Myocyte (in vitro differentiated cells): ENCODE results near the gene DNAH5. TPM values are rescaled to one million over a fixed set of nuclear protein-coding genes. Genes with fewer than 3 reads are reported as not detected.
"Not testable (repeated sequence)": the region's sequence is repeated elsewhere in the genome, so short reads cannot be mapped to it uniquely, and the experiment has no call there.

ENCODE experiments used
- DNase-seq: peaks from one replicate; pipeline ENCODE4 v3.0.0-alpha.2; 2012; ENCODE audit warnings: low read depth
- total RNA-seq: library from RNA; depleted of rRNA; stranded (reverse); fragments of >200 nt; gene quantifications from 2 replicates; pipeline ENCODE4 v1.2.3, GENCODE V29; 2014

The DNAH5 gene
- total RNA-seq, 1 donor from 2014 or later: 1.5 TPM

GRCh38 chr5:13833440-13833839, 111.0 kb downstream of the DNAH5 start:
- no peak for DNase-seq

- DNase-seq: no peak
Observed at GRCh38 chr5:13831351-13831750, 113.1 kb downstream of the DNAH5 start.

GRCh38 chr5:13830536-13830935, 114.0 kb downstream of the DNAH5 start:
- no peak for DNase-seq

- no peak for DNase-seq
Observed at GRCh38 chr5:13821366-13821765, 123.1 kb downstream of the DNAH5 start.

- DNase-seq: no peak
Observed at GRCh38 chr5:13816126-13816525, 128.4 kb downstream of the DNAH5 start.

GRCh38 chr5:13814301-13814700, 130.2 kb downstream of the DNAH5 start:
- DNase-seq: peak; percentile 27

DNA sequence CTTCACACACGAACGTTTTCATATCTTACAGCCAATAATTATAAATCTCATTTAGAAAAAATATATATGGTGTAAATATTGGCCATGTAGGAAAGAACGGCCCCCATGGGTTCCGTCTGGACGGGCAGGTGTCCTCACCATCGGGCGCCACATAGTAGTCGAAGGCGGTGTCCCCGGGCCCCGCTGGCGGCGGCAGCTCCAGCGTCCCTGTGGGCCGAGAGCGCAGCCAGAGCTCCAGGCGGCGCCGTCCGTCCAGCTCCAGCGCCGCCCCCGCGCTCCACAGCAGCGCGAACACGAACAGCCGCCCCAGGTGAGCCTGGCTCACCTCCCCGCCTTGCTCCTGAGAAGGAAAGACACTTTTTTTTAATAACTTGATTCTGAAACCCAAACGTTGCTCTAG, 134.6 kb downstream of the DNAH5 start:
- no peak for DNase-seq

DNA sequence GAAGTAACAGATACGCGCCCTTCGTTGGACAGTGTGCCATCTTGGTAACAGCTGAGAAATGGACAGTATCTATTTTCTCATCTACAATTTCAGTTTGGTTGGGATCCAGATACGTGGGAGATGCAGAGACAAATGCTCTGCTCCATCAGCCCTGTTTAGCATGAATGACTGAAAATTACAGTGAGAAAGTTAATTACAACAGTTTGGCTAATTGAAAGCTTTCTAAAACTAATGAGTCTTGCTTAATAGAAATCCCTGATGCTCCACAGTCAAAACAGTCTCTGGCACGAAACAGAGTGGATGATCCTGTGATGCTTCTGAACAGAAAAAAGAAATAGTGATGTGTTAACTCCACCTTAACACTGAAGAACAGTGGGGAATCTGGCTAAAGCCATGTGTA, 140.2 kb downstream of the DNAH5 start:
- DNase-seq: peak; percentile 3

DNA sequence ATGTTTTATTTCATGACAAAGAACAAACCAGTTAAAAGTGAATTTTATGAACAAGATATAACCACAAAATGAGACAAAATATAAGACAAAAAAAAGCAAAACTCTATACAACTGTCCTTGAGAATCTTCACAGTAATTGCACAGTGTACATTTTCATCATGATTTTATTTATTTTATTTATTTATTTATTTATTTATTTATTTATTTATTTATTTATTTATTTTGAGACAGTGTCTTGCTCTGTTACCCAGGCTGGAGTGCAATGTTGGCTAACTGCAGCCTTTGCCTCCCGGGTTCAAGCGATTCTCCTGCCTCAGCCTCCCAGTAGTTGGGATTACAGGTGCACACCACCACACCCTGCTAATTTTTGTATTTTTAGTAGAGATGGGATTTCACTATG, 145.9 kb downstream of the DNAH5 start:
- DNase-seq: not testable (repeated sequence)

GRCh38 chr5:13785781-13786415, 158.6 kb downstream of the DNAH5 start:
- no peak for DNase-seq

DNA sequence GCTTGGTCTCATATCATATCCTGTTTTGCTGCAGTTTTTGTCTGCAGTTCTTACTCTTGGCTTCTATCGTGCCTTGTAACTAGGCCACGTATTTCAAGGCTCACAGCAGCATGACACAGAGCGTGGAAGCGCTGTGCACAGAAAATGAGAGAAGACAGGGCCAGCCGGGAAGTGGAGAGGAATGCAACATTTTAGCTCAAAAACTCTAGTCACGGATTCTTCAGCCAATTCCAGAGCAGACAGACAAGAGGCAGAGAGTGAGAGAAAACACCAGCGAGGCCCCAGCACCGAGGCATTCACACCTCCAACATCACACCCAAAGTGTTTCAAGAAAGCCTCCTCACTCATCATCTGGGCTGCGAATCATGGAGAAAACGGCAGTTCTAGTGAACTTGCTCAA, 160.8 kb downstream of the DNAH5 start:
- DNase-seq: no peak

DNA sequence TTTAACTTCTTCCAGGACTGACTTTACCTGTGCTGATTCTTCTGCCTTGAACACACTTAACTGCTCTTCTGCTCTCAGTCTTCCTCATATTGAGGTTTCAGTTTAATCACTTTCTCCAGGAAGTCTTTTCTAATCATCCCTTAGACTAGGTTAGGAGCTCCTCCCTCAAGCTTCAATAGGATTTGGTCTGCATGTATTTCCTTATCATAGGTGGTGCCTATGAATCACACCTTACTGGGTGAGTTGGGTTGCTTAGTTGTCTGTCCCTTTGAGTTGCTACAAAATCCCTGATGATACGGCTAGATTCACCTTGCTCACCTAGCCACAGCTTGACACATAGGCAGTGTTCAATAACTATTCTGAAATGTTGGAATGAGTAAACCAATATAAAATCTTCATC, 164.4 kb downstream of the DNAH5 start:
- no peak for DNase-seq

DNA sequence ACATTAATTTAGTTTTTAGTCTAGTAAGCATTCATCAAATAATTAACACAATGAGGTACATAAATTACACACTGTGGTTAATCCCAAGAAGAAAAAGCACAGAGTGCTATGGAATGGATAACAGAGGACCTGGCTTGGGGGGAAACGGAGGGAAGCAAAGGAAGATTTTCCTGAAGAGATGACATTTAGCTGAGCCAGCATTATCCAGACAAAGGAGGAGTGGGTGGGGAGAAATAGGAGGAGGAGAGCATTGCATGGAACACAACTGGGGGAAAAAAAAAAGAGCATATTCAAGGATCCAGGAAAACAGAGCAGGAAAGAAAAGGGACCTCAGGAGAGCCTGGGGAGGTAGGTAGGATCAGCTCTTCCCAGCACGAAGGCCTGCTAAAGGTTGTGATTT, 170.8 kb downstream of the DNAH5 start:
- DNase-seq: no peak

DNA sequence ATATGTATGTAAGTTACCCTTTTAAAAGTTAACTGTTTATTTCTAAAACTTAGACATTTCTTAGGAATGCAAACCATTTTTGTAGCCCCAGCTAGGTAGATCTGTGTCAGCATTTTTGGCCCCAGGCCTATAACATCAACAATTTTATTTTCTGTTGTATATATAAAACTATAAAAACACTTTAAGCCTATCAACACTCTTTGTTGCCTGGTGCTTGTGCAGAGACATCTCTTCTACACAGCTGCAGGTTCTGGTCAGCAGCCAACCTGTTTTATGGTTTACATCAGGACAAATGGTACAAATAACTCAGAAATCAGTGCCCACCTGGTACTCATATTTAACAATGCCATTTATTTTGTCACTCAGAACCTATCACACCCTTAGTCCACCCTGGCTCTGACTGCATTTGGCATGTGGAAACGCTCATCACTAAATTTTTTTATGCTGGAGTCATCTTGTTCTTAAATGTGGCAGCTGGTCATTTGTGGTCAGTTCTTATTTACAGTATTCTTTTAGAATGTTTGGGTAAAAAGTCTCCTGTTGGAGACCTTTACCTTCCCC, 173.4 kb downstream of the DNAH5 start:
- DNase-seq: peak; percentile 72

- no peak for DNase-seq
Observed at GRCh38 chr5:13766236-13766635, 178.3 kb downstream of the DNAH5 start.

- no peak for DNase-seq
Observed at GRCh38 chr5:13763719-13764118, 180.8 kb downstream of the DNAH5 start.

- DNase-seq: no peak
Observed at GRCh38 chr5:13749766-13750165, 194.7 kb downstream of the DNAH5 start.

- DNase-seq: no peak
Observed at GRCh38 chr5:13746026-13746425, 198.5 kb downstream of the DNAH5 start.

DNA sequence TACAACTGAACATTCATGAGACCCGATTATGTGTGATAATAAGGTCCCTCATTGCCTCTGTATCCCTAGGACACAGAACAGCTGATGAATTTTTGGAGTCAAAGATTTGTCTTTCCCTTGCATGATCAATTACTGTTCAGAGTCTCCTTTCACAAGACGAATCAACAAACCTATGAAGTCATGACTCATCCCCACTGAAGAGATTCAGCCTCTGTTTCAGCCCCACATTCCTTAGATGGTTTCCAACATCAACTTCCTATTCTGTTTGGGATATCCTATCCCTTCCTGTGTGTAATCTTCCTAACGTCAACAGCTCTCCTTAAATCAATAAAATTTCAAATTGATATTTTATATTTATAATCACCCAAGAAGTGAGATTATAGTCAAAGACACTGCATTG, 199.0 kb downstream of the DNAH5 start:
- peak; percentile 29 for DNase-seq

- no peak for DNase-seq
Observed at GRCh38 chr5:13740471-13740870, 204.0 kb downstream of the DNAH5 start.

GRCh38 chr5:13739479-13739878, 205.0 kb downstream of the DNAH5 start:
- DNase-seq: no peak

GRCh38 chr5:13735691-13736090, 208.8 kb downstream of the DNAH5 start:
- no peak for DNase-seq

DNA sequence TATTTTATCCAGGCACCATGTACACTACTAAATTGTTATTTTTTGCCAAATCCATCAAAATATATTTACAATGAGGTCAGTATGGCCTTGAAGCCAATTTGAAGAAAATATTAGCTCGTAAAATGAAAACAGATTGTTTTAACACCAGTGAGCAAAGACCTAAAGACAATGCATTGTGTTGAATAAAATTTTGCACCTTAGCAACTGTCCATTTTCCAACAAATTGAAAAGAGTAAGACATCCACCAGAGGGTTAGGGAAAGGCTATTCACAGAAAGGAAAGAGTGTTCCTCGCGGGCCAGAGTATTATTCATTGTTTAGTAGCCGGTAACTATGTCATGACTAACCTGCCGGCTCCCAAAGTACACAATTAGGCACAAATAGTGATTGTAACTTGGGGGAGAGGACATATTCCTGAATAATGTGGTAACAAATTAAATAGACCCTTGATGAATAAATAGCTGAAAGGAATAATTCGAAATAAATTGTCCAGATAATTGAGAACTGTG, 213.3 kb downstream of the DNAH5 start:
- DNase-seq: no peak
